ENCODE data around the gene COL27A1. TPM values are rescaled to one million over a fixed set of nuclear protein-coding genes. Genes with fewer than 3 reads are reported as not detected.

COL27A1 gene
- total and polyA plus RNA-seq, 12 donors: 3.1 to 35.8 (median 5.1) TPM

- DNase-seq: no peak
- intact Hi-C loops (cut with DNase I): loop anchor here in 1 of 10 donors (5.0 to 10.0 kb wide), 2 partner anchors 129 to 186 kb away; partner anchors contain the start of genes COL27A1 and KIF12
- 95% methylated on average over 14 of the region's 14 CpGs for WGBS, 2 donors
- H3K9me3 ChIP-seq: no peaks in the 10 kb centered on the region
- H3K36me3 ChIP-seq: peaks cover 0 to 9% (median 0%) of the 10 kb centered on the region in 9 donors
- H3K27ac ChIP-seq: no peak overlapping the region
- no peak overlapping the region for H3K4me3 ChIP-seq
- ATAC-seq: no peak
- no peaks in the 10 kb centered on the region for H3K27me3 ChIP-seq
- peaks cover 0 to 16% (median 5%) of the 10 kb centered on the region in 9 donors for H3K4me1 ChIP-seq
- TF ChIP-seq, protein P1, sequence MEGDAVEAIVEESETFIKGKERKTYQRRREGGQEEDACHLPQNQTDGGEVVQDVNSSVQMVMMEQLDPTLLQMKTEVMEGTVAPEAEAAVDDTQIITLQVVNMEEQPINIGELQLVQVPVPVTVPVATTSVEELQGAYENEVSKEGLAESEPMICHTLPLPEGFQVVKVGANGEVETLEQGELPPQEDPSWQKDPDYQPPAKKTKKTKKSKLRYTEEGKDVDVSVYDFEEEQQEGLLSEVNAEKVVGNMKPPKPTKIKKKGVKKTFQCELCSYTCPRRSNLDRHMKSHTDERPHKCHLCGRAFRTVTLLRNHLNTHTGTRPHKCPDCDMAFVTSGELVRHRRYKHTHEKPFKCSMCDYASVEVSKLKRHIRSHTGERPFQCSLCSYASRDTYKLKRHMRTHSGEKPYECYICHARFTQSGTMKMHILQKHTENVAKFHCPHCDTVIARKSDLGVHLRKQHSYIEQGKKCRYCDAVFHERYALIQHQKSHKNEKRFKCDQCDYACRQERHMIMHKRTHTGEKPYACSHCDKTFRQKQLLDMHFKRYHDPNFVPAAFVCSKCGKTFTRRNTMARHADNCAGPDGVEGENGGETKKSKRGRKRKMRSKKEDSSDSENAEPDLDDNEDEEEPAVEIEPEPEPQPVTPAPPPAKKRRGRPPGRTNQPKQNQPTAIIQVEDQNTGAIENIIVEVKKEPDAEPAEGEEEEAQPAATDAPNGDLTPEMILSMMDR (IDR thresholded peaks at IDR 0.05): no peak
Observed at GRCh38 chr9:114283551-114284111, 128.3 kb downstream of the COL27A1 start.

- H3K9me3 ChIP-seq: no peaks in the 10 kb centered on the region
- DNase-seq (no peak), ATAC-seq (no peak)
- H3K4me1 ChIP-seq: peaks cover 0 to 16% (median 5%) of the 10 kb centered on the region in 9 donors
- TF ChIP-seq, protein P1 (IDR thresholded peaks at IDR 0.05): no peak
- H3K36me3 ChIP-seq: peaks cover 0 to 9% (median 0%) of the 10 kb centered on the region in 9 donors
- intact Hi-C loops (cut with DNase I): loop anchor here in 3 of 10 donors (5.0 to 10.0 kb wide), 4 partner anchors 130 to 197 kb away; partner anchors contain the start of genes COL27A1 (in 1 of the 3) and KIF12 (in 1 of the 3)
- H3K4me3 ChIP-seq: no peak overlapping the region
- H3K27me3 ChIP-seq: no peaks in the 10 kb centered on the region
- no peak overlapping the region for H3K27ac ChIP-seq
- WGBS, 2 donors: 94% methylated on average over 11 of the region's 11 CpGs
Observed at GRCh38 chr9:114284316-114285060, 129.2 kb downstream of the COL27A1 start.

GRCh38 chr9:114285166-114285867 lies 130.0 kb downstream of the COL27A1 start:
- Histone ChIP-seq H3K27me3 (no peaks in the 10 kb centered on the region), H3K4me3 (no peak overlapping the region), H3K27ac (no peak overlapping the region), H3K4me1 (peaks cover 0 to 16% (median 5%) of the 10 kb centered on the region in 9 donors), H3K9me3 (no peaks in the 10 kb centered on the region), H3K36me3 (peaks cover 0 to 9% (median 0%) of the 10 kb centered on the region in 9 donors)
- TF ChIP-seq, protein P1 (IDR thresholded peaks at IDR 0.05): no peak
- intact Hi-C loops (cut with DNase I): loop anchor here in 3 of 10 donors (5.0 to 10.0 kb wide), 3 partner anchors 131 to 198 kb away; partner anchors contain the start of gene COL27A1 (in 1 of the 3)
- no peak for ATAC-seq
- no peak for DNase-seq
- WGBS, 2 donors: 71 to 80% methylated on average over 20 of the region's 20 CpGs

GRCh38 chr9:114286146-114286679 lies 130.9 kb downstream of the COL27A1 start:
- Histone ChIP-seq H3K4me3 (no peak overlapping the region), H3K36me3 (peaks cover 0 to 9% (median 0%) of the 10 kb centered on the region in 9 donors), H3K27me3 (no peaks in the 10 kb centered on the region), H3K27ac (no peak overlapping the region), H3K4me1 (peaks cover 0 to 8% (median under 1%) of the 10 kb centered on the region in 9 donors), H3K9me3 (no peaks in the 10 kb centered on the region)
- WGBS, 2 donors: 86 to 87% methylated on average over 10 of the region's 10 CpGs
- DNase-seq (no peak), ATAC-seq (no peak)
- TF ChIP-seq, protein P1 (IDR thresholded peaks at IDR 0.05): no peak
- intact Hi-C loops (cut with DNase I): loop anchor here in 3 of 10 donors (5.0 to 10.0 kb wide), 3 partner anchors 131 to 199 kb away; partner anchors contain the start of gene COL27A1 (in 1 of the 3)

Measured in heart right ventricle (tissue), 16 donors.